CD4-positive, alpha-beta T cell treated with Interleukin-1 beta for 1 hour (primary cell): ENCODE results near the gene PPP2R3B.
"Not testable (repeated sequence)": the region's sequence is repeated elsewhere in the genome, so short reads cannot be mapped to it uniquely, and the experiment has no call there.

Source experiments
- DNase-seq, 2 donors: peaks; one replicate each; pipeline ENCODE4 v3.0.0-alpha.2; 2020 to 2022

PPP2R3B gene

GRCh38 chrX:386768-387575, at the start of gene PPP2R3B:
Gene PPP2R3B (minus strand): TSS chrX:386907. CDS start chrX:386691, 216 bp downstream.
- DNase-seq: peak; percentile 99 to 100

- no peak for DNase-seq
Measured at GRCh38 chrX:435536-436122, 48.9 kb upstream of the PPP2R3B start.

- DNase-seq: no peak
Measured at GRCh38 chrX:434946-435345, 48.2 kb upstream of the PPP2R3B start.

- no peak for DNase-seq
Measured at GRCh38 chrX:433771-434170, 47.1 kb upstream of the PPP2R3B start.

- not testable (repeated sequence) for DNase-seq
Measured at GRCh38 chrX:432666-433065, 46.0 kb upstream of the PPP2R3B start.

- no peak for DNase-seq
Measured at GRCh38 chrX:431492-432111, 44.9 kb upstream of the PPP2R3B start.

- no peak for DNase-seq
Measured at GRCh38 chrX:431056-431455, 44.3 kb upstream of the PPP2R3B start.

- DNase-seq: no peak
Measured at GRCh38 chrX:429266-429825, 42.6 kb upstream of the PPP2R3B start.

GRCh38 chrX:427812-428725, 41.4 kb upstream of the PPP2R3B start:
- no peak for DNase-seq

GRCh38 chrX:426881-427280, 40.2 kb upstream of the PPP2R3B start:
- no peak for DNase-seq

GRCh38 chrX:425056-425455, 38.3 kb upstream of the PPP2R3B start:
- no peak for DNase-seq

- no peak for DNase-seq
Measured at GRCh38 chrX:421646-422391, 35.1 kb upstream of the PPP2R3B start.

- no peak for DNase-seq
Measured at GRCh38 chrX:420496-421223, 34.0 kb upstream of the PPP2R3B start.

GRCh38 chrX:418927-419729, 32.4 kb upstream of the PPP2R3B start:
- DNase-seq: no peak

GRCh38 chrX:415498-415897, 28.8 kb upstream of the PPP2R3B start:
- DNase-seq: not testable (repeated sequence)

GRCh38 chrX:413322-414201, 26.9 kb upstream of the PPP2R3B start:
- DNase-seq: no peak

- no peak for DNase-seq
Measured at GRCh38 chrX:410296-410695, 23.6 kb upstream of the PPP2R3B start.

- DNase-seq: no peak
Measured at GRCh38 chrX:405149-405548, 18.4 kb upstream of the PPP2R3B start.

GRCh38 chrX:404656-405055, 17.9 kb upstream of the PPP2R3B start:
- no peak for DNase-seq
